Activated CD4-positive, alpha-beta memory T cell treated with anti-CD3 and anti-CD28 coated beads for 36 hours (primary cell): ENCODE measurements around the gene ZNF282. TPM values are rescaled to one million over a fixed set of nuclear protein-coding genes. Genes with fewer than 3 reads are reported as not detected.
A peak's percentile ranks its signal among the peaks of the same experiment; 100 is the strongest.
"Not testable (repeated sequence)": the region's sequence is repeated elsewhere in the genome, so short reads cannot be mapped to it uniquely, and the experiment has no call there.

ENCODE experiments used
- CTCF ChIA-PET: fragments of 350-600 bp; sonication (Branson Sonifier 250); formaldehyde crosslinking; loops from one replicate; lab custom pipeline; 2021; ENCODE audit warnings: antibody characterized with exemption, inconsistent platforms; lab: Charles Lee
- POLR2A ChIA-PET: fragments of 350-600 bp; sonication (Branson Sonifier 250); formaldehyde crosslinking; loops from one replicate; lab custom pipeline; 2021; ENCODE audit warnings: antibody characterized with exemption; lab: Charles Lee
- DNase-seq: peaks from one replicate; pipeline ENCODE4 v3.0.0-alpha.2; 2020
- H3K27ac Mint-ChIP-seq: one replicate; pipeline ENCODE4 v1.8.0; 2021; ENCODE audit warnings: mixed read lengths
- H3K27me3 Mint-ChIP-seq: one replicate; pipeline ENCODE4 v1.8.0; 2021; ENCODE audit warnings: mixed read lengths
- H3K36me3 Mint-ChIP-seq: one replicate; pipeline ENCODE4 v1.8.0; 2021; ENCODE audit warnings: mixed read lengths
- H3K4me1 Mint-ChIP-seq: one replicate; pipeline ENCODE4 v1.8.0; 2021; ENCODE audit warnings: low read depth, mixed read lengths
- H3K4me3 Mint-ChIP-seq: one replicate; pipeline ENCODE4 v1.8.0; 2021; ENCODE audit warnings: mild to moderate bottlenecking, mixed read lengths
- H3K9me3 Mint-ChIP-seq: one replicate; pipeline ENCODE4 v1.8.0; 2021; ENCODE audit warnings: mixed read lengths
- intact Hi-C: fragments of 100-400 bp; cut with micrococcal nuclease; formaldehyde crosslinking; loops from one replicate; pipeline ENCODE4 v1.15.1; 2023
- total RNA-seq, 2 experiments: library from RNA; stranded (reverse); gene quantifications; one replicate each; pipeline ENCODE4 v1.2.3, GENCODE V29; 2021

Gene ZNF282
- total RNA-seq, 2 experiments from 2014 or later: 61.7 to 61.9 TPM

GRCh38 chr7:149225656-149226055 is 30.3 kb downstream of the ZNF282 start:
- ChIA-PET POLR2A (interaction anchor here (1.0 kb wide), 1 partner anchor 14 kb away, joined by 3 read pairs; no protein-coding TSS in a partner anchor), CTCF (no interaction called here)
- H3K4me3 Mint-ChIP-seq: no peak overlapping the region
- H3K4me1 Mint-ChIP-seq: no peaks in the 10 kb centered on the region
- no peaks in the 10 kb centered on the region for H3K27me3 Mint-ChIP-seq
- no peaks in the 10 kb centered on the region for H3K9me3 Mint-ChIP-seq
- intact Hi-C loops: no loop called here
- no peak overlapping the region for H3K27ac Mint-ChIP-seq
- no peak for DNase-seq
- H3K36me3 Mint-ChIP-seq: peaks cover 36% of the 10 kb centered on the region

- H3K36me3 Mint-ChIP-seq: peaks cover 32% of the 10 kb centered on the region
- POLR2A ChIA-PET, H3K9me3 Mint-ChIP-seq, intact Hi-C loops, H3K4me3 Mint-ChIP-seq, H3K27ac Mint-ChIP-seq, H3K27me3 Mint-ChIP-seq, CTCF ChIA-PET, H3K4me1 Mint-ChIP-seq, DNase-seq: not testable (repeated sequence)
These were observed 31.0 kb downstream of the ZNF282 start for GRCh38 chr7:149226366-149226765.

GRCh38 chr7:149226840-149227494 is 31.6 kb downstream of the ZNF282 start:
- Mint-ChIP-seq H3K4me1 (no peaks in the 10 kb centered on the region), H3K4me3 (no peak overlapping the region), H3K27me3 (no peaks in the 10 kb centered on the region), H3K27ac (no peak overlapping the region), H3K36me3 (peaks cover 27% of the 10 kb centered on the region), H3K9me3 (no peaks in the 10 kb centered on the region)
- intact Hi-C loops: no loop called here
- POLR2A ChIA-PET: no interaction called here
- CTCF ChIA-PET: interaction anchor here (1.3 kb wide), 1 partner anchor 17 kb away, joined by 4 read pairs; no protein-coding TSS in a partner anchor
- DNase-seq: no peak

- Mint-ChIP-seq H3K27me3 (peaks cover 6% of the 10 kb centered on the region), H3K4me3 (no peak overlapping the region), H3K36me3 (peaks cover 19% of the 10 kb centered on the region), H3K9me3 (no peaks in the 10 kb centered on the region), H3K27ac (peak overlapping the region; percentile 31), H3K4me1 (no peaks in the 10 kb centered on the region)
- ChIA-PET CTCF (interaction anchor here (0.9 to 1.9 kb wide), 4 partner anchors 8 to 81 kb away, joined by 3 to 5 read pairs (median 4); partner anchors contain the start of gene ZNF282), POLR2A (interaction anchor here (1.7 to 2.0 kb wide), 3 partner anchors 14 to 24 kb away, joined by 5 to 8 read pairs (median 6); no protein-coding TSS in a partner anchor)
- no peak for DNase-seq
- intact Hi-C loops: no loop called here
These were observed 33.6 kb downstream of the ZNF282 start for GRCh38 chr7:149228831-149229471.

- no peaks in the 10 kb centered on the region for H3K9me3 Mint-ChIP-seq
- ChIA-PET POLR2A (interaction anchor here (0.5 to 2.0 kb wide), 5 partner anchors 12 to 44 kb away, joined by 3 to 8 read pairs (median 5); no protein-coding TSS in a partner anchor), CTCF (interaction anchor here (0.9 to 1.9 kb wide), 4 partner anchors 19 to 81 kb away, joined by 3 to 5 read pairs (median 4); partner anchors contain the start of genes ZNF282 and ZNF783)
- no peaks in the 10 kb centered on the region for H3K4me1 Mint-ChIP-seq
- intact Hi-C loops: no loop called here
- peaks cover 17% of the 10 kb centered on the region for H3K36me3 Mint-ChIP-seq
- no peak overlapping the region for H3K27ac Mint-ChIP-seq
- H3K27me3 Mint-ChIP-seq: peaks cover 8% of the 10 kb centered on the region
- no peak for DNase-seq
- H3K4me3 Mint-ChIP-seq: no peak overlapping the region
These were observed 34.2 kb downstream of the ZNF282 start for GRCh38 chr7:149229526-149229925.

GRCh38 chr7:149232362-149232761 is 37.0 kb downstream of the ZNF282 start:
- ChIA-PET CTCF (interaction anchor here (0.7 to 1.7 kb wide), 3 partner anchors 22 to 236 kb away, joined by 4 to 5 read pairs (median 4); partner anchors contain the start of gene ZNF282), POLR2A (no interaction called here)
- DNase-seq: no peak
- intact Hi-C loops: no loop called here
- Mint-ChIP-seq H3K9me3 (no peaks in the 10 kb centered on the region), H3K4me1 (peaks cover 7% of the 10 kb centered on the region), H3K36me3 (no peaks in the 10 kb centered on the region), H3K27me3 (peaks cover 12% of the 10 kb centered on the region), H3K4me3 (no peak overlapping the region), H3K27ac (no peak overlapping the region)

GRCh38 chr7:149233655-149234204 is 38.4 kb downstream of the ZNF282 start:
- intact Hi-C loops, H3K9me3 Mint-ChIP-seq, H3K27ac Mint-ChIP-seq, H3K4me3 Mint-ChIP-seq, H3K36me3 Mint-ChIP-seq: not testable (repeated sequence)
- Mint-ChIP-seq H3K4me1 (peaks cover 15% of the 10 kb centered on the region), H3K27me3 (peaks cover 14% of the 10 kb centered on the region)
- peak; percentile 41 for DNase-seq
- POLR2A ChIA-PET: interaction anchor here (1.3 kb wide), 1 partner anchor 24 kb away, joined by 4 read pairs; no protein-coding TSS in a partner anchor
- CTCF ChIA-PET: interaction anchor here (0.9 to 1.7 kb wide), 2 partner anchors 16 to 24 kb away, joined by 3 to 5 read pairs; no protein-coding TSS in a partner anchor

GRCh38 chr7:149237502-149237901 is 42.2 kb downstream of the ZNF282 start:
- Mint-ChIP-seq H3K4me1 (peaks cover 36% of the 10 kb centered on the region), H3K27ac (peak overlapping the region; percentile 19), H3K4me3 (no peak overlapping the region), H3K36me3 (peaks cover 11% of the 10 kb centered on the region), H3K9me3 (peaks cover 3% of the 10 kb centered on the region), H3K27me3 (peaks cover 14% of the 10 kb centered on the region)
- DNase-seq: no peak
- intact Hi-C loops: no loop called here
- CTCF ChIA-PET: interaction anchor here (1.3 to 1.9 kb wide), 4 partner anchors 9 to 48 kb away, joined by 3 to 5 read pairs (median 4); partner anchors contain the start of gene ZNF783
- POLR2A ChIA-PET: interaction anchor here (1.3 kb wide), 1 partner anchor 28 kb away, joined by 5 read pairs; no protein-coding TSS in a partner anchor

GRCh38 chr7:149238051-149238450 is 42.7 kb downstream of the ZNF282 start:
- CTCF ChIA-PET: interaction anchor here (1.1 to 1.9 kb wide), 4 partner anchors 10 to 46 kb away, joined by 3 to 5 read pairs (median 4); partner anchors contain the start of gene ZNF783
- peaks cover 16% of the 10 kb centered on the region for H3K36me3 Mint-ChIP-seq
- H3K27ac Mint-ChIP-seq: peak overlapping the region; percentile 67
- DNase-seq: no peak
- H3K4me3 Mint-ChIP-seq: peak overlapping the region; percentile 94
- intact Hi-C loops: loop anchor here (1.0 to 2.0 kb wide), 4 partner anchors 8 to 147 kb away; partner anchors contain the start of genes ZNF425 and ZNF786
- POLR2A ChIA-PET: no interaction called here
- H3K4me1 Mint-ChIP-seq: peaks cover 40% of the 10 kb centered on the region
- H3K9me3 Mint-ChIP-seq: peaks cover 8% of the 10 kb centered on the region
- peaks cover 11% of the 10 kb centered on the region for H3K27me3 Mint-ChIP-seq

- peaks cover 6% of the 10 kb centered on the region for H3K27me3 Mint-ChIP-seq
- CTCF ChIA-PET: interaction anchor here (0.5 to 2.9 kb wide), 8 partner anchors 22 to 298 kb away, joined by 3 to 10 read pairs (median 4); partner anchors contain the start of genes ZNF282 and ZNF783
- intact Hi-C loops: loop anchor here (1.0 to 2.0 kb wide), 6 partner anchors 9 to 149 kb away; partner anchors contain the start of genes ZNF425 and ZNF786
- peaks cover 17% of the 10 kb centered on the region for H3K36me3 Mint-ChIP-seq
- POLR2A ChIA-PET: interaction anchor here (0.6 to 2.8 kb wide), 5 partner anchors 14 to 44 kb away, joined by 3 to 9 read pairs (median 5); partner anchors contain the start of genes ZNF282 and ZNF783
- peaks cover 42% of the 10 kb centered on the region for H3K4me1 Mint-ChIP-seq
- peak; percentile 94 for DNase-seq
- H3K27ac Mint-ChIP-seq: peak within 1 kb of the TSS; percentile 90
- H3K4me3 Mint-ChIP-seq: peak within 1 kb of the TSS; percentile 94
- H3K9me3 Mint-ChIP-seq: peaks cover 8% of the 10 kb centered on the region
These were observed 44.2 kb downstream of the ZNF282 start, which contains the start of gene ZNF212 for GRCh38 chr7:149239345-149240143. TSS of gene ZNF212 (plus strand) at chr7:149239651. CDS start at chr7:149239779, 128 bp downstream.
